H9 (cell line): ENCODE measurements around the gene CAMTA1. TPM values are rescaled to one million over a fixed set of nuclear protein-coding genes. Genes with fewer than 3 reads are reported as not detected.

Experiments used
- DNase-seq: peaks from one replicate; pipeline ENCODE4 v3.0.0-alpha.2; 2017
- H2AFZ ChIP-seq: one replicate; pipeline ENCODE4 v1.6.1; 2013; ENCODE audit warnings: mild to moderate bottlenecking, low read length, control low read depth, moderate library complexity
- H2AK5ac ChIP-seq: 2 replicates; pipeline ENCODE4 v1.6.1; 2013; ENCODE audit warnings: low read length, control low read depth, mixed read lengths; ENCODE audit not compliant: insufficient read length
- H2BK120ac ChIP-seq: one replicate; pipeline ENCODE4 v1.6.1; 2013; ENCODE audit warnings: low read depth, mild to moderate bottlenecking, low read length, control low read depth, inconsistent platforms; ENCODE audit not compliant: poor library complexity, severe bottlenecking
- H2BK12ac ChIP-seq: 2 replicates; pipeline ENCODE4 v1.6.1; 2013; ENCODE audit warnings: low read length, control low read depth, mixed read lengths, low read depth; ENCODE audit not compliant: insufficient read length
- H2BK15ac ChIP-seq: 2 replicates; pipeline ENCODE4 v1.6.1; 2013; ENCODE audit warnings: low read depth, low read length, control low read depth
- H2BK20ac ChIP-seq: one replicate; pipeline ENCODE4 v1.6.1; 2013; ENCODE audit warnings: low read depth, mild to moderate bottlenecking, low read length, control low read depth, inconsistent platforms; ENCODE audit not compliant: poor library complexity, severe bottlenecking
- H2BK5ac ChIP-seq: 2 replicates; pipeline ENCODE4 v1.6.1; 2013; ENCODE audit warnings: low read length, control low read depth, mixed read lengths; ENCODE audit not compliant: insufficient read length
- H3K14ac ChIP-seq: 2 replicates; pipeline ENCODE4 v1.6.1; 2013; ENCODE audit warnings: low read length, control low read depth; ENCODE audit not compliant: insufficient read depth
- H3K18ac ChIP-seq: 2 replicates; pipeline ENCODE4 v1.6.1; 2013; ENCODE audit warnings: low read depth, mild to moderate bottlenecking, mixed read lengths, low read length, control low read depth; ENCODE audit not compliant: insufficient read length
- H3K23ac ChIP-seq: 2 replicates; pipeline ENCODE4 v1.6.1; 2013; ENCODE audit warnings: low read length, control low read depth, mixed read lengths, low read depth; ENCODE audit not compliant: insufficient read length
- H3K23me2 ChIP-seq: 2 replicates; pipeline ENCODE4 v1.6.1; 2013; ENCODE audit warnings: low read depth, mild to moderate bottlenecking, mixed read lengths, low read length, control low read depth; ENCODE audit not compliant: insufficient read length, poor library complexity, severe bottlenecking
- H3K27ac ChIP-seq: 2 replicates; pipeline ENCODE4 v1.5.1; 2013; ENCODE audit warnings: low read length, control low read depth, mixed read lengths, low read depth; ENCODE audit not compliant: insufficient read length
- H3K27me3 ChIP-seq: 2 replicates; pipeline ENCODE4 v1.6.1; 2013; ENCODE audit warnings: low read length, control low read depth, inconsistent platforms; ENCODE audit not compliant: insufficient read depth
- H3K4ac ChIP-seq: 2 replicates; pipeline ENCODE4 v1.6.1; 2013; ENCODE audit warnings: low read depth, mild to moderate bottlenecking, control low read depth, inconsistent platforms, low read length, moderate library complexity
- H3K4me1 ChIP-seq: 2 replicates; pipeline ENCODE4 v1.6.1; 2013; ENCODE audit warnings: low read length, control low read depth, inconsistent platforms; ENCODE audit not compliant: insufficient read depth
- H3K4me2 ChIP-seq: 2 replicates; pipeline ENCODE4 v1.6.1; 2013; ENCODE audit warnings: low read length, control low read depth, mixed read lengths; ENCODE audit not compliant: insufficient read length, insufficient read depth
- H3K56ac ChIP-seq: 2 replicates; pipeline ENCODE4 v1.6.1; 2013; ENCODE audit warnings: low read depth, mild to moderate bottlenecking, mixed read lengths, low read length, control low read depth; ENCODE audit not compliant: insufficient read length
- H3K79me1 ChIP-seq: 2 replicates; pipeline ENCODE4 v1.6.1; 2013; ENCODE audit warnings: low read depth, mild to moderate bottlenecking, moderate library complexity, low read length, control low read depth, inconsistent platforms; ENCODE audit not compliant: insufficient read depth, poor library complexity, severe bottlenecking
- H3K79me2 ChIP-seq: 2 replicates; pipeline ENCODE4 v1.6.1; 2013; ENCODE audit warnings: low read length, control low read depth, inconsistent platforms; ENCODE audit not compliant: insufficient read depth
- H3K9ac ChIP-seq: 2 replicates; pipeline ENCODE4 v1.6.1; 2013; ENCODE audit warnings: low read length, control low read depth, mixed read lengths; ENCODE audit not compliant: insufficient read length; ENCODE audit errors: extremely low read depth
- H3K9me3 ChIP-seq: one replicate; pipeline ENCODE4 v1.6.1; 2013; ENCODE audit warnings: low read depth, low read length, inconsistent platforms; ENCODE audit not compliant: control insufficient read depth
- H3T11ph ChIP-seq: one replicate; pipeline ENCODE4 v1.6.1; 2013; ENCODE audit warnings: mild to moderate bottlenecking, low read length, control low read depth, inconsistent platforms
- H4K20me1 ChIP-seq: one replicate; pipeline ENCODE4 v1.6.1; 2013; ENCODE audit not compliant: control insufficient read depth, insufficient read length, insufficient read depth
- H4K5ac ChIP-seq: 2 replicates; pipeline ENCODE4 v1.6.1; 2013; ENCODE audit warnings: low read depth, mild to moderate bottlenecking, mixed read lengths, low read length, control low read depth; ENCODE audit not compliant: insufficient read length
- H4K8ac ChIP-seq: replicated peaks from 2 replicates; pipeline ENCODE4 v1.6.1; 2013; ENCODE audit warnings: low read length, control low read depth, mixed read lengths, low read depth; ENCODE audit not compliant: insufficient read length
- H4K91ac ChIP-seq: 2 replicates; pipeline ENCODE4 v1.6.1; 2013; ENCODE audit warnings: low read depth, mild to moderate bottlenecking, moderate library complexity, mixed read lengths, low read length, control low read depth; ENCODE audit not compliant: insufficient read length
- H3K27ac Mint-ChIP-seq, 3 experiments: 2 replicates in 2 of 3; 3 replicates in 1 of 3; pipeline ENCODE4 v1.8.0; 2020 to 2021; ENCODE audit warnings: mixed read lengths in 3 of 3, mild to moderate bottlenecking in 1 of 3, moderate library complexity in 1 of 3
- H3K27me3 Mint-ChIP-seq: 2 replicates; pipeline ENCODE4 v1.8.0; 2021; ENCODE audit warnings: low read depth, mild to moderate bottlenecking, moderate library complexity, mixed read lengths
- H3K36me3 Mint-ChIP-seq, 3 experiments: 2 replicates in 2 of 3; 3 replicates in 1 of 3; pipeline ENCODE4 v1.8.0; 2020 to 2021; ENCODE audit warnings: low read depth in 3 of 3, mixed read lengths in 3 of 3; ENCODE audit not compliant: insufficient read depth in 1 of 3
- H3K4me1 Mint-ChIP-seq, 2 experiments: 2 replicates each; pipeline ENCODE4 v1.8.0; 2020; ENCODE audit warnings: mixed read lengths in 2 of 2
- H3K4me3 Mint-ChIP-seq, 2 experiments: 2 replicates in 1 of 2; 3 replicates in 1 of 2; pipeline ENCODE4 v1.8.0; 2020 to 2021; ENCODE audit warnings: mild to moderate bottlenecking in 2 of 2, mixed read lengths in 2 of 2, moderate library complexity in 1 of 2
- H3K9me3 Mint-ChIP-seq, 2 experiments: 2 replicates in 1 of 2; 3 replicates in 1 of 2; pipeline ENCODE4 v1.8.0; 2020; ENCODE audit warnings: mild to moderate bottlenecking in 2 of 2, mixed read lengths in 2 of 2, moderate library complexity in 1 of 2
- CTCF ChIP-seq: fragments of 200-600 bp; sonication (generic); conservative IDR thresholded peaks from 3 replicates; pipeline ENCODE4 v1.8.0; 2021; ENCODE audit warnings: antibody characterized with exemption, mild to moderate bottlenecking
- WGBS: extraction: QIAGEN DNeasy Blood & Tissue Kit; methylation state at CpG from one replicate; pipeline ENCODE4 v1.1.7; 2013; ENCODE audit warnings: missing lambda C conversion rate, low lambda C conversion rate, mixed read lengths; ENCODE audit not compliant: insufficient read length; ENCODE audit errors: extremely low coverage; 5-methylcytosine and 5-hydroxymethylcytosine counted together
- total RNA-seq: library from RNA; stranded (reverse); gene quantifications from 2 replicates; pipeline ENCODE4 v1.2.1, GENCODE V29; 2021

CAMTA1 gene
- total RNA-seq, 1 experiment from 2014 or later = 115 TPM

GRCh38 chr1:7196036-7196911 lies 411.0 kb downstream of the CAMTA1 start:
- Histone ChIP-seq H3T11ph (no peak overlapping the region), H3K23me2 (no peaks in the 10 kb centered on the region), H3K4ac (no peak overlapping the region), H2BK5ac (no peak overlapping the region), H2AFZ (no peak overlapping the region), H2BK15ac (no peak overlapping the region), H3K79me1 (no peaks in the 10 kb centered on the region), H4K8ac (no peak overlapping the region), H2AK5ac (no peak overlapping the region), H3K4me1 (no peaks in the 10 kb centered on the region), H3K79me2 (no peaks in the 10 kb centered on the region), H4K5ac (no peak overlapping the region), H3K23ac (no peak overlapping the region), H4K20me1 (no peaks in the 10 kb centered on the region), H2BK20ac (no peak overlapping the region), H3K4me2 (no peak overlapping the region), H3K9me3 (no peaks in the 10 kb centered on the region), H3K27ac (no peak overlapping the region), H3K14ac (no peak overlapping the region), H3K56ac (no peak overlapping the region), H3K18ac (no peak overlapping the region), H2BK12ac (no peak overlapping the region), H3K9ac (no peak overlapping the region), H2BK120ac (no peak overlapping the region), H3K27me3 (no peaks in the 10 kb centered on the region), H4K91ac (no peak overlapping the region)
- peaks cover 19% of the 10 kb centered on the region for H3K27me3 Mint-ChIP-seq
- no peak for TF ChIP-seq CTCF
- no peak for DNase-seq
- H3K4me3 Mint-ChIP-seq = no peak overlapping the region
- H3K9me3 Mint-ChIP-seq = no peaks in the 10 kb centered on the region
- no CpG with 5 or more reads among the region's 7 CpGs for WGBS
- no peaks in the 10 kb centered on the region for H3K36me3 Mint-ChIP-seq
- no peak overlapping the region; a peak in 2 of 7 replicates for H3K27ac Mint-ChIP-seq
- peaks cover 11% of the 10 kb centered on the region in 2 experiments for H3K4me1 Mint-ChIP-seq
